DMS53 (cell line): Measurements from ENCODE around the gene FAM120B.

ENCODE experiments used
- DNase-seq: peaks from one replicate; lab custom pipeline; 2025; lab: John Stamatoyannopoulos, UW

FAM120B gene

GRCh38 chr6:170420791-170421776 lies 114.5 kb downstream of the FAM120B start:
- DNase-seq = no peak

GRCh38 chr6:170421921-170422320 lies 115.4 kb downstream of the FAM120B start:
- no peak for DNase-seq

- no peak for DNase-seq
These were observed 116.5 kb downstream of the FAM120B start for GRCh38 chr6:170423030-170423429.

GRCh38 chr6:170423814-170424603 lies 117.5 kb downstream of the FAM120B start:
- DNase-seq = no peak

GRCh38 chr6:170424604-170425126 lies 118.1 kb downstream of the FAM120B start:
- no peak for DNase-seq

GRCh38 chr6:170429450-170429849 lies 122.9 kb downstream of the FAM120B start:
- DNase-seq = peak; percentile 83

GRCh38 chr6:170433163-170434116 lies 126.9 kb downstream of the FAM120B start:
- DNase-seq = peak; percentile 64

GRCh38 chr6:170434117-170434820 lies 127.7 kb downstream of the FAM120B start:
- DNase-seq = peak; percentile 72

GRCh38 chr6:170434821-170435155 lies 128.2 kb downstream of the FAM120B start:
- no peak for DNase-seq

GRCh38 chr6:170435766-170436165 lies 129.2 kb downstream of the FAM120B start:
- DNase-seq = no peak

GRCh38 chr6:170436209-170436809 lies 129.8 kb downstream of the FAM120B start:
- no peak for DNase-seq

GRCh38 chr6:170437719-170438401 lies 131.3 kb downstream of the FAM120B start:
- peak; percentile 53 for DNase-seq

- peak; percentile 99 for DNase-seq
These were observed 131.8 kb downstream of the FAM120B start for GRCh38 chr6:170438402-170438753.

- DNase-seq = no peak
These were observed 132.3 kb downstream of the FAM120B start for GRCh38 chr6:170438861-170439260.

- DNase-seq = no peak
These were observed 133.1 kb downstream of the FAM120B start for GRCh38 chr6:170439366-170440361.

- no peak for DNase-seq
These were observed 133.9 kb downstream of the FAM120B start for GRCh38 chr6:170440437-170440836.

- no peak for DNase-seq
These were observed 134.8 kb downstream of the FAM120B start for GRCh38 chr6:170441316-170441715.

- DNase-seq = no peak
These were observed 136.0 kb downstream of the FAM120B start for GRCh38 chr6:170442596-170442995.
